ENCODE data around the gene ABCB10. TPM values are rescaled to one million over a fixed set of nuclear protein-coding genes. Genes with fewer than 3 reads are reported as not detected.

Gene ABCB10
- total and polyA plus RNA-seq, 7 donors = 6.9 to 20.8 (median 10.8) TPM

- intact Hi-C loops (cut with DNase I) = no loop called here
- no peaks in the 10 kb centered on the region for H3K27me3 ChIP-seq (ENCODE audit: insufficient read depth in 3 of 3, low read length in 2 of 3)
- TF ChIP-seq CTCF (IDR thresholded peaks at IDR 0.05) = no peak
- DNase-seq (no peak), ATAC-seq (no peak)
- no peaks in the 10 kb centered on the region for H3K9me3 ChIP-seq
- no peak overlapping the region for H3K4me3 ChIP-seq
- H3K36me3 ChIP-seq (ENCODE audit: insufficient read depth in 1 of 2, low read depth in 1 of 2) = no peaks in the 10 kb centered on the region
- no peak overlapping the region for H3K27ac ChIP-seq
- H3K4me1 ChIP-seq = no peaks in the 10 kb centered on the region
- 86 to 89% (median 89%) methylated on average over 6 of the region's 6 CpGs for WGBS, 3 donors
Observed at GRCh38 chr1:229574679-229575442, 16.4 kb upstream of the ABCB10 start.

- H3K27me3 ChIP-seq (ENCODE audit: insufficient read depth in 3 of 3, low read length in 2 of 3) = no peaks in the 10 kb centered on the region
- H3K27ac ChIP-seq = no peak overlapping the region
- intact Hi-C loops (cut with DNase I) = no loop called here
- no peaks in the 10 kb centered on the region for H3K36me3 ChIP-seq (ENCODE audit: insufficient read depth in 1 of 2, low read depth in 1 of 2)
- H3K9me3 ChIP-seq = no peaks in the 10 kb centered on the region
- no peak for ATAC-seq
- H3K4me1 ChIP-seq = no peaks in the 10 kb centered on the region
- TF ChIP-seq CTCF (IDR thresholded peaks at IDR 0.05) = no peak
- no peak for DNase-seq
- 84 to 91% (median 85%) methylated on average over 2 of the region's 2 CpGs for WGBS, 3 donors
- no peak overlapping the region for H3K4me3 ChIP-seq
Observed at GRCh38 chr1:229572286-229572685, 13.8 kb upstream of the ABCB10 start.

- Histone ChIP-seq H3K4me1 (no peaks in the 10 kb centered on the region), H3K36me3 (ENCODE audit: insufficient read depth in 1 of 2, low read depth in 1 of 2) (no peaks in the 10 kb centered on the region), H3K9me3 (no peaks in the 10 kb centered on the region), H3K27me3 (ENCODE audit: insufficient read depth in 3 of 3, low read length in 2 of 3) (no peaks in the 10 kb centered on the region), H3K27ac (no peak overlapping the region), H3K4me3 (no peak overlapping the region)
- intact Hi-C loops (cut with DNase I) = no loop called here
- TF ChIP-seq CTCF (IDR thresholded peaks at IDR 0.05) = no peak
- DNase-seq = no peak
- ATAC-seq = no peak
- 35 to 48% (median 36%) methylated on average over 2 of the region's 2 CpGs for WGBS, 3 donors
Observed at GRCh38 chr1:229570891-229571516, 12.5 kb upstream of the ABCB10 start.

GRCh38 chr1:229570305-229570704 lies 11.8 kb upstream of the ABCB10 start:
- DNase-seq (no peak), ATAC-seq (no peak)
- no peak for TF ChIP-seq CTCF (IDR thresholded peaks at IDR 0.05)
- no peaks in the 10 kb centered on the region for H3K9me3 ChIP-seq
- no peaks in the 10 kb centered on the region for H3K4me1 ChIP-seq
- no peak overlapping the region for H3K27ac ChIP-seq
- WGBS, 3 donors = 75 to 77% (median 76%) methylated on average over 20 of the region's 20 CpGs
- intact Hi-C loops (cut with DNase I) = no loop called here
- no peak overlapping the region for H3K4me3 ChIP-seq
- no peaks in the 10 kb centered on the region for H3K36me3 ChIP-seq (ENCODE audit: insufficient read depth in 1 of 2, low read depth in 1 of 2)
- no peaks in the 10 kb centered on the region for H3K27me3 ChIP-seq (ENCODE audit: insufficient read depth in 3 of 3, low read length in 2 of 3)
